Left forelimb (tissue), 1 donor: ENCODE results near the gene B4GALNT3.

Experiments used
- DNase-seq: peaks from one replicate; pipeline ENCODE4 v3.0.0-alpha.2; 2018; ENCODE audit warnings: low spot score

B4GALNT3 gene

GRCh38 chr12:593396-594270 is 133.9 kb downstream of the B4GALNT3 start:
- no peak for DNase-seq

- DNase-seq = no peak
These were observed 138.3 kb downstream of the B4GALNT3 start for GRCh38 chr12:597926-598568.

- no peak for DNase-seq
These were observed 140.0 kb downstream of the B4GALNT3 start for GRCh38 chr12:599756-600155.

- no peak for DNase-seq
These were observed 142.4 kb downstream of the B4GALNT3 start for GRCh38 chr12:601976-602699.

- no peak for DNase-seq
These were observed 142.9 kb downstream of the B4GALNT3 start for GRCh38 chr12:602700-603068.

- DNase-seq = no peak
These were observed 145.2 kb downstream of the B4GALNT3 start for GRCh38 chr12:604956-605355.

- DNase-seq = no peak
These were observed 147.8 kb downstream of the B4GALNT3 start for GRCh38 chr12:607541-608001.

GRCh38 chr12:608413-608812 is 148.7 kb downstream of the B4GALNT3 start:
- DNase-seq = no peak

GRCh38 chr12:608921-609320 is 149.2 kb downstream of the B4GALNT3 start:
- DNase-seq = no peak

GRCh38 chr12:611721-612120 is 152.0 kb downstream of the B4GALNT3 start:
- no peak for DNase-seq

GRCh38 chr12:612293-612692 is 152.6 kb downstream of the B4GALNT3 start:
- no peak for DNase-seq

GRCh38 chr12:612886-613285 is 153.1 kb downstream of the B4GALNT3 start:
- DNase-seq = no peak
